HG02973 (cell line): Measurements from ENCODE around the gene MKS1.

Source experiments
- ATAC-seq: cut with Tn5 transposase; IDR thresholded peaks from one replicate; pipeline ENCODE4 v1.9.1; 2021; ENCODE audit warnings: moderate library complexity; ENCODE audit not compliant: unreplicated experiment

The MKS1 gene

GRCh38 chr17:58204796-58205195, 14.3 kb downstream of the MKS1 start:
- ATAC-seq = no peak

- no peak for ATAC-seq
Observed at GRCh38 chr17:58202859-58203258, 16.2 kb downstream of the MKS1 start.

- ATAC-seq = no peak
Observed at GRCh38 chr17:58200024-58200633, 18.9 kb downstream of the MKS1 start.

- no peak for ATAC-seq
Observed at GRCh38 chr17:58196610-58197009, 22.4 kb downstream of the MKS1 start.

- ATAC-seq = no peak
Observed at GRCh38 chr17:58195518-58196123, 23.4 kb downstream of the MKS1 start.

- no peak for ATAC-seq
Observed at GRCh38 chr17:58193641-58194255, 25.3 kb downstream of the MKS1 start.

- no peak for ATAC-seq
Observed at GRCh38 chr17:58192612-58193011, 26.4 kb downstream of the MKS1 start, which contains the start of gene EPX. Gene EPX (plus strand): TSS chr17:58192726. CDS start chr17:58192847, 121 bp downstream.

- ATAC-seq = no peak
Observed at GRCh38 chr17:58191241-58191896, 27.7 kb downstream of the MKS1 start.

GRCh38 chr17:58189436-58190146, 29.5 kb downstream of the MKS1 start:
- no peak for ATAC-seq

GRCh38 chr17:58187675-58188074, 31.4 kb downstream of the MKS1 start:
- no peak for ATAC-seq

GRCh38 chr17:58187063-58187462, 32.0 kb downstream of the MKS1 start:
- ATAC-seq = no peak

GRCh38 chr17:58186591-58186990, 32.5 kb downstream of the MKS1 start:
- ATAC-seq = no peak

- ATAC-seq = no peak
Observed at GRCh38 chr17:58184986-58185761, 33.9 kb downstream of the MKS1 start.

- no peak for ATAC-seq
Observed at GRCh38 chr17:58184308-58184985, 34.6 kb downstream of the MKS1 start.

GRCh38 chr17:58183514-58183913, 35.5 kb downstream of the MKS1 start:
- no peak for ATAC-seq

GRCh38 chr17:58181796-58182195, 37.3 kb downstream of the MKS1 start:
- ATAC-seq = no peak

- ATAC-seq = no peak
Observed at GRCh38 chr17:58176200-58176599, 42.9 kb downstream of the MKS1 start.

GRCh38 chr17:58174871-58175270, 44.2 kb downstream of the MKS1 start:
- ATAC-seq = no peak

- ATAC-seq = no peak
Observed at GRCh38 chr17:58172369-58173071, 46.5 kb downstream of the MKS1 start.
